Activated CD8-positive, alpha-beta T cell treated with anti-CD3 and anti-CD28 coated beads for 36 hours (primary cell): ENCODE data around the gene FLOT2. TPM values are rescaled to one million over a fixed set of nuclear protein-coding genes. Genes with fewer than 3 reads are reported as not detected.

Experiments used
- ATAC-seq: fragments of 200-7000 bp; cut with Tn5 transposase; one replicate; pipeline ENCODE4 v1.10.0; 2021; ENCODE audit warnings: mild to moderate bottlenecking, moderate library complexity
- CTCF ChIA-PET: fragments of 350-600 bp; sonication (Branson Sonifier 250); formaldehyde crosslinking; loops from one replicate; lab custom pipeline; 2021; ENCODE audit warnings: antibody characterized with exemption; lab: Charles Lee
- POLR2A ChIA-PET: fragments of 350-600 bp; sonication (Branson Sonifier 250); formaldehyde crosslinking; loops from one replicate; lab custom pipeline; 2021; ENCODE audit warnings: antibody characterized with exemption; lab: Charles Lee
- DNase-seq: peaks from one replicate; pipeline ENCODE4 v3.0.0-alpha.2; 2020
- H3K27ac Mint-ChIP-seq: one replicate; pipeline ENCODE4 v1.8.0; 2021; ENCODE audit warnings: mild to moderate bottlenecking, mixed read lengths
- H3K27me3 Mint-ChIP-seq: one replicate; pipeline ENCODE4 v1.8.0; 2021; ENCODE audit warnings: mixed read lengths
- H3K36me3 Mint-ChIP-seq: one replicate; pipeline ENCODE4 v1.8.0; 2021; ENCODE audit warnings: low read depth, mixed read lengths
- H3K4me1 Mint-ChIP-seq: one replicate; pipeline ENCODE4 v1.8.0; 2021; ENCODE audit warnings: low read depth, mixed read lengths
- H3K4me3 Mint-ChIP-seq: one replicate; pipeline ENCODE4 v1.8.0; 2021; ENCODE audit warnings: mild to moderate bottlenecking, moderate library complexity, mixed read lengths
- H3K9me3 Mint-ChIP-seq: one replicate; pipeline ENCODE4 v1.8.0; 2021; ENCODE audit warnings: mixed read lengths
- intact Hi-C: fragments of 100-400 bp; cut with micrococcal nuclease; formaldehyde crosslinking; loops from one replicate; pipeline ENCODE4 v1.10.0; 2022
- total RNA-seq, 2 experiments: library from RNA; stranded (reverse); gene quantifications; one replicate each; pipeline ENCODE4 v1.2.3, GENCODE V29; 2021
- TF ChIP-seq, protein P1 (sequence below): fragments of 200-600 bp; IDR thresholded peaks from one replicate; pipeline ENCODE4 v1.8.0; 2022; ENCODE audit warnings: antibody characterized with exemption, mild to moderate bottlenecking

The FLOT2 gene
- total RNA-seq, 2 experiments from 2014 or later: 59.7 to 60.1 TPM

DNA sequence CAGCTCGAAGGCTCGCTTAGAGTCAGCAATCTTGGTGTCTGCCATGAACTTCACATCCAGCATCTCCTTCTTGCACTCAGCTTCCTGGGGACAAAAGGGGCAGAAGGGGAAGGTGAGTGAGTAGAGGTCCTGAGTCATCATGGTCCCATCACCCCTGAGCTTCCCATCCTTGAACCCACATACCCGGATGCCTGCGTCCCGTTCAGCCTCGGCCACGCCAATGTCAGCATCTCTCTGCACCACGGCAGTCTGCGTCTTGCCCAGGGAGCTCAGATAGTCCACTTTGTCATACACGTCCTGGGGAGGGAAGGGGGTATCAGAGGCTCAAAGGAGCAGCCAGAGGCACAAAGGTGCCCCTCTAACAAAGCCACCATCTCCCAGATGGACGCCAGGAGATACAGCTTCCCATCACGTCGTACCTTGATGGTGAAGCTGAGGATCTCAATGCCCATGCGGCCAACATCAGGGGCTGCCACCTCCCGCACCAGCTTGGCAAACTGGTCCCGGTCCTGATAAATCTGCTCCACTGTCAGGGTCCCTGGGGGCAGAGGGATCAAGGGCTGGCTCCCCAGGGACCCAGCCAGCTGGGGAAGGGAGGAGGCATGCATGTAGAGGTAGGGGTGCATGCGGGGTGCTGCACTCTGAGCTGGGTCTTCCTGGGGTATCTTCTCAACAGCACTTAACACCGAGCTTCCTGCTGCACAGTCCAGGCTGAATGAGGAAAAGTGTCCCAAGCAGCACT lies 15.2 kb downstream of the FLOT2 start:
- intact Hi-C loops: no loop called here
- CTCF ChIA-PET: interaction anchor here (1.1 to 2.0 kb wide), 9 partner anchors 10 to 235 kb away, joined by 3 to 7 read pairs (median 3); no protein-coding TSS in a partner anchor
- Mint-ChIP-seq H3K36me3 (peaks cover 22% of the 10 kb centered on the region), H3K4me1 (peaks cover 12% of the 10 kb centered on the region), H3K4me3 (no peak overlapping the region), H3K9me3 (no peaks in the 10 kb centered on the region), H3K27me3 (no peaks in the 10 kb centered on the region), H3K27ac (no peak overlapping the region)
- no peak for ATAC-seq
- POLR2A ChIA-PET: interaction anchor here (0.8 to 4.2 kb wide), 4 partner anchors 10 to 122 kb away, joined by 3 to 22 read pairs (median 6); no protein-coding TSS in a partner anchor
- no peak for DNase-seq
- TF ChIP-seq, protein P1, sequence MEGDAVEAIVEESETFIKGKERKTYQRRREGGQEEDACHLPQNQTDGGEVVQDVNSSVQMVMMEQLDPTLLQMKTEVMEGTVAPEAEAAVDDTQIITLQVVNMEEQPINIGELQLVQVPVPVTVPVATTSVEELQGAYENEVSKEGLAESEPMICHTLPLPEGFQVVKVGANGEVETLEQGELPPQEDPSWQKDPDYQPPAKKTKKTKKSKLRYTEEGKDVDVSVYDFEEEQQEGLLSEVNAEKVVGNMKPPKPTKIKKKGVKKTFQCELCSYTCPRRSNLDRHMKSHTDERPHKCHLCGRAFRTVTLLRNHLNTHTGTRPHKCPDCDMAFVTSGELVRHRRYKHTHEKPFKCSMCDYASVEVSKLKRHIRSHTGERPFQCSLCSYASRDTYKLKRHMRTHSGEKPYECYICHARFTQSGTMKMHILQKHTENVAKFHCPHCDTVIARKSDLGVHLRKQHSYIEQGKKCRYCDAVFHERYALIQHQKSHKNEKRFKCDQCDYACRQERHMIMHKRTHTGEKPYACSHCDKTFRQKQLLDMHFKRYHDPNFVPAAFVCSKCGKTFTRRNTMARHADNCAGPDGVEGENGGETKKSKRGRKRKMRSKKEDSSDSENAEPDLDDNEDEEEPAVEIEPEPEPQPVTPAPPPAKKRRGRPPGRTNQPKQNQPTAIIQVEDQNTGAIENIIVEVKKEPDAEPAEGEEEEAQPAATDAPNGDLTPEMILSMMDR: no peak

DNA sequence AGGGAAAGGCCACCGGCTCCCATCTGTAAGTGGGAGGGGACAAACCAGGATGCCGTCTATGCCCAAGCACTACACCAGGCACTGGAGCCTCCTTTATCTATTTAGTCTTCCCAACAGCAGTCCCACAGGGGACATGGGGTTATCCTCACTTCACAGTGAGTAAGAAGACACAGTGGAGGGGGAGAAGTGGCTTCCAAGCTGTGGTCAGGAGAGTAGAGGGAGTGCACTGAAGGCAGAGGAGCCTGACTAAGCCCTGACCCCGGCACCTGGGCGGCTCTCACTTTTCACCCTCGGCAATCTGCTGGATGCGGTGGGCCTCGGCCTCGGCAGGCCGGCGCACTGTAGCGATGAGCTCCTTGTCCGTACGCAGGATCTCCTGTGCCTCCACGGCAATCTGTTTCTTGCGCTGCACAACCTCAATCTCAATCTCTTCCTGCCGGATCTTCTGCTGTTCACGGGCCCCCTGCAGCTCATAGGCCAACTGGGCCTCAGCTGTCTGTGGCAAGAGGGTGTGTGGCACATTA lies 15.9 kb downstream of the FLOT2 start:
- Mint-ChIP-seq H3K9me3 (no peaks in the 10 kb centered on the region), H3K36me3 (peaks cover 23% of the 10 kb centered on the region), H3K4me1 (peaks cover 16% of the 10 kb centered on the region), H3K4me3 (no peak overlapping the region), H3K27me3 (no peaks in the 10 kb centered on the region), H3K27ac (no peak overlapping the region)
- no peak for DNase-seq
- POLR2A ChIA-PET: interaction anchor here (0.6 to 4.2 kb wide), 5 partner anchors 10 to 187 kb away, joined by 3 to 22 read pairs (median 3); no protein-coding TSS in a partner anchor
- intact Hi-C loops: no loop called here
- TF ChIP-seq, protein P1: no peak
- CTCF ChIA-PET: interaction anchor here (1.1 to 2.0 kb wide), 8 partner anchors 10 to 235 kb away, joined by 3 to 7 read pairs (median 3); no protein-coding TSS in a partner anchor
- no peak for ATAC-seq

DNA sequence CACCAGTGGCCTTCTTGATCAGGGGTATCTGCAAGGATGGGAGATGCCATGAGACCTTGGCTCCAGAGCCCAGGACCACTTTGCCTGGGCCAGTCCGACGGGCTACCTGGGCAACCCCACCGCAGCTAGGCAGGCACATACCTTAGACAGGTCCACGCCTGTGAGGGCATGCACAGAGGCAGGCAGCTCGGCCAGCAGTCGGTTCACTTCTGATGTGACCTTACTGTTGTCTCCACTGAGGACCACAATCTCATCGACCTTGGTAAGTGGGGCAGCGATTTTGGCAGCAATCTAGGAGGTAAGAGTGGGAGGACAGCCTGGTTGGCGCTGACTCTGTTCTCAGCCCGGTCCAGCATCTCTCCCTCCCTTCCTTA lies 17.0 kb downstream of the FLOT2 start:
- intact Hi-C loops: no loop called here
- no peak overlapping the region for H3K4me3 Mint-ChIP-seq
- DNase-seq: no peak
- H3K4me1 Mint-ChIP-seq: peaks cover 26% of the 10 kb centered on the region
- POLR2A ChIA-PET: interaction anchor here (0.9 to 4.2 kb wide), 2 partner anchors 12 to 17 kb away, joined by 3 to 22 read pairs; partner anchors contain the start of gene FLOT2
- TF ChIP-seq, protein P1: no peak
- CTCF ChIA-PET: interaction anchor here (1.4 kb wide), 2 partner anchors 23 to 237 kb away, joined by 4 to 5 read pairs; partner anchors contain the start of gene DHRS13
- H3K27me3 Mint-ChIP-seq: no peaks in the 10 kb centered on the region
- peaks cover 23% of the 10 kb centered on the region for H3K36me3 Mint-ChIP-seq
- H3K9me3 Mint-ChIP-seq: no peaks in the 10 kb centered on the region
- H3K27ac Mint-ChIP-seq: no peak overlapping the region
- ATAC-seq: no peak

DNA sequence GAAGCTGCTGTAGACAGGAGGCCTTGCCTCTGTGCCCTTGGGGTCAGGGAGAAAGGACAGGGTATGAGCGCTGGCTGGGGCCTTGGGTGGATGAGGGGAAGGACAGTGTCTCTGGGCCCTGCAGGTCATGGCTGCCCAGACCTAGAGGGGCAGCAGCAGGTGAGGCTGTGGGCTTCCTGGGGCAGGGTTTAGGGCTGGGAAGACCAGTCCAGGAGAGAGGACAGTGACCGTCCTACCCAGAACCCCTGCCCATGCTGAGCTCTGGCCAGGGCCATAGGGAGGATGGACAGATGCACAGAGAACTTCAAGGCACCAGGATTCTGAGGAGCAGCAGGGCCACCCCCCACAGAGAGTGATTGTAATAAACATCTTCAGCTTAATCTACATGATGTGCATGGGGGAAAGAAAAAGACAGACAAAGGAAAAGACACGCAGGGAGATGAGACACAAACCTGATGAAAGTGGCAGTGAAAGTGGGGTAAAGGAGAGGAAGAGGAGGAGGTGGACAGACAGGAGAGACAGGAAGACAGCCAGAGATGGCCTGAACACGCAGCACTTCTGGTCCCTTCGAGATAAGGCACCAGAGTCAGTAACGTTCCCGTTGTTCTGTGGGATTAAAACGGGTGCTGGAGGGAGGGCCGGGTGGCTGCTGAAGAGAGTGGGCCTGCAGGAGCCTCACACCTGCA lies 17.5 kb downstream of the FLOT2 start:
- TF ChIP-seq, protein P1: no peak
- Mint-ChIP-seq H3K9me3 (no peaks in the 10 kb centered on the region), H3K36me3 (peaks cover 23% of the 10 kb centered on the region), H3K27ac (no peak overlapping the region), H3K4me1 (peaks cover 29% of the 10 kb centered on the region), H3K27me3 (no peaks in the 10 kb centered on the region), H3K4me3 (no peak overlapping the region)
- DNase-seq (no peak), ATAC-seq (no peak)
- intact Hi-C loops: loop anchor here (10.0 kb wide), 1 partner anchor 65 kb away; no protein-coding TSS in a partner anchor
- ChIA-PET POLR2A (interaction anchor here (0.6 to 4.2 kb wide), 4 partner anchors 10 to 160 kb away, joined by 3 to 22 read pairs (median 4); partner anchors contain the start of genes FLOT2 and RPL23A), CTCF (interaction anchor here (1.2 to 2.3 kb wide), 5 partner anchors 22 to 169 kb away, joined by 3 to 21 read pairs (median 7); partner anchors contain the start of gene DHRS13)
